CD4-positive, alpha-beta T cell treated with Interleukin-2 at 100 ng/mL for 4 hours (primary cell): ENCODE measurements around the gene TRPM6.

ENCODE experiments used
- DNase-seq: peaks from one replicate; pipeline ENCODE4 v3.0.0-alpha.2; 2020; ENCODE audit warnings: low spot score

The TRPM6 gene

GRCh38 chr9:74721696-74722660 lies 165.7 kb downstream of the TRPM6 start:
- no peak for DNase-seq

- DNase-seq, result no peak
These were observed 168.4 kb downstream of the TRPM6 start for GRCh38 chr9:74719306-74719705.

DNA sequence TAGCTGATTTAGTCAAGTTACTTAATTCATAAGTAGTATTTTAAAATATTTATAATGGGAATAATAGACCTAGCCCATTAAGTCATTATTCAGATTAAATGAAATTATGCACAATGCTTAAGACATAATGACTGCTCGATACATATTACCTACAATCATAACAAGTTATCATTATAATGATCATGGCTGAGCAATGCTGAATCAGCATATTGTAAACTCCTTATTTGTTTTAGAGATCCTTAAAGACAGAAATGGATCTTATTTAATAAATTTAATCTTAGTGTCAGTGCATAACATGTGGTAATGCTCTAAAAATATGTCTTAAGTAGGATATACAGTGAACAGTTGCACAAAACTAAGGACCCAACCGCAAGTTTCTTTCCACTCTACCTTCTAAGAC lies 169.0 kb downstream of the TRPM6 start:
- DNase-seq, result no peak

DNA sequence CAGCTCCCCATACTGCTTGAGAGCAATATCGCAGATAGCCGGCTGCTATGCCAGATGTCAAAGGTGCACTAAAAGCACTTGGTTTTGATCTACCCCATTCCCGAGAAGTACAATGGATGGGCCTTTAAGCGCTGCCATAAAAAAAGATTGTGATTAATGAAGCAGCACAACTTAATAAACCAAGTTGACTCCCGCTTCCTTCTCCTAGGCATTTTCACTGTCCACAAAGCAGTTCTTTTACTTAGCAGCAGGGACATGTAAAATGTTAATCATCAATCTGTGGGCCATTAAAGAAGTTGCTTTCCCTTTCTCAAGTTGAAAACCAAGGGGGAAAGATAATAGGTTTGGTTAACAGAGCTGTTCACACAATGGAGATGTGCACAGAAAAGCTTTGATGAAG lies 176.4 kb downstream of the TRPM6 start:
- DNase-seq, result no peak

GRCh38 chr9:74697535-74697934 lies 190.2 kb downstream of the TRPM6 start:
- DNase-seq, result no peak

DNA sequence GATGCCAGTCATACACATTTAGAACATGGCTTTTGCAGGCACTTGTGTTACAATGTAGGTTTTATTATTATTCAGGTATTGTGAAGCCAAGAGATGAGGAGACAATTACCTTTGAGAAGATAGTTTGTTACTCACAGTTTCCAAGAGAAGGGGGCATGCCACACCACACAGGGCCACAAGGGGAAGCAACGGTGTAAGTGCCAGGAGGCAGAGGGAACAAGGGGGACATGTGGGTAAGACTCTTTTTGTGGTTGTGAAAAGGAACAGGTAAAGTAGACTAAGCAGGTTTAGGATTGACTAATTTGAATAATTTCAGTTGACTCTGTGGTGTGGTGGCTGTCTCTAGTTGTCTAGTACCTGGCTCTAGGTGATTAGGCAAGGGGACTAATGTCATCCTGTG lies 191.2 kb downstream of the TRPM6 start:
- no peak for DNase-seq

- no peak for DNase-seq
These were observed 196.7 kb downstream of the TRPM6 start for GRCh38 chr9:74691058-74691457.

- no peak for DNase-seq
These were observed 204.4 kb downstream of the TRPM6 start for GRCh38 chr9:74683322-74683721.

- DNase-seq, result no peak
These were observed 205.8 kb downstream of the TRPM6 start for GRCh38 chr9:74681906-74682305.

DNA sequence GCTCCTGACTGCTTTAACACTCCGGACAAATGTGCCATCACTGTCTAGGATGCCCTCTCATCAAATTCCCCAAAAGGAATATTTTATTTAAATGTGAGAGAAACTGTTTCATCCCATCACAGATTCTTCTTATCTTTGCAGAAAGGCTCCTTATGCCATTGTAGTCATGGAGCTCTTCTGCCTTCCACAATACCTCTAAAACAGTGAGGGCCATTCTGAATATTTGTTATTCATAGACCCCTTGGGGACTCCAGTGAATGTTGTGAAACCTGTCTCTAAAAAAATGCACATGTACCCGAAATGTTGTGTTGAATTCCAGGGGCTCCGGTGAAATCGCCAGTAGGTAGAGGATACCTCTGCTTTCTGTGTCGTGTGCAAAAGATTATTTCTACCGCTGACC lies 213.6 kb downstream of the TRPM6 start:
- DNase-seq, result no peak
